ENCODE results near the gene EPG5.

GRCh38 chr18:45865466-45865865 is 101.7 kb downstream of the EPG5 start:
- TF ChIP-seq CTCF (IDR thresholded peaks at IDR 0.05 in 2 of 3, conservative IDR thresholded peaks at IDR 0.05 in 1 of 3; ENCODE audit: insufficient read depth in 2 of 3, low read depth in 1 of 3, low read length in 3 of 3) (no peak), ZNF766 (CRISPR knock-in tag; conservative IDR thresholded peaks at IDR 0.05) (no peak), E2F3 (CRISPR knock-in tag; IDR thresholded peaks at IDR 0.05) (no peak), ZKSCAN1 (IDR thresholded peaks at IDR 0.05; ENCODE audit: low read depth, low read length) (no peak), ARHGAP35 (IDR thresholded peaks at IDR 0.05; ENCODE audit: partially characterized antibody) (no peak), ZNF274 (IDR thresholded peaks at IDR 0.05; ENCODE audit: borderline replicate concordance, low read depth, low read length) (no peak), RBM14 (IDR thresholded peaks at IDR 0.05; ENCODE audit: borderline replicate concordance, insufficient read depth, low read depth, low read length) (no peak), ZNF707 (CRISPR knock-in tag; conservative IDR thresholded peaks at IDR 0.05) (no peak), POLR2A (conservative IDR thresholded peaks at IDR 0.05) (no peak), TRIM24 (IDR thresholded peaks at IDR 0.05) (no peak)
